Mesenteric fat pad (tissue), 1 donor: ENCODE data around the gene FILIP1. TPM values are rescaled to one million over a fixed set of nuclear protein-coding genes. Genes with fewer than 3 reads are reported as not detected.

Experiments
- DNase-seq: peaks from one replicate; pipeline ENCODE4 v3.0.0-alpha.2; 2020; ENCODE audit warnings: low spot score
- microRNA-seq: library from miRNA; unstranded; fragments of <30 nt; microRNA quantifications from one replicate; pipeline ENCODE4 v1.2.0, GENCODE V29; 2020; ENCODE audit warnings: borderline number of aligned reads
- total RNA-seq: library from RNA; stranded (reverse); fragmentation: NEBNext Ultra II Directional; extraction: Animal tissue kit (Norgen Biotek cat#: 25700); gene quantifications from one replicate; pipeline ENCODE4 v1.2.1, GENCODE V29; 2021
- donor health status: DM: yes; HTN: yes; CAD: no.

FILIP1 gene
- total RNA-seq, 1 donor from 2014 or later, result 8.1 TPM

- DNase-seq, result no peak
Measured at GRCh38 chr6:75273009-75273408, 220.6 kb downstream of the FILIP1 start.

GRCh38 chr6:75272145-75272840, 221.3 kb downstream of the FILIP1 start:
- no peak for DNase-seq

- DNase-seq, result no peak
Measured at GRCh38 chr6:75268988-75269354, 224.6 kb downstream of the FILIP1 start.

GRCh38 chr6:75268121-75268987, 225.2 kb downstream of the FILIP1 start:
- no peak for DNase-seq

- DNase-seq, result no peak
Measured at GRCh38 chr6:75267461-75267860, 226.1 kb downstream of the FILIP1 start.

GRCh38 chr6:75266716-75267291, 226.8 kb downstream of the FILIP1 start:
- no peak for DNase-seq

GRCh38 chr6:75263401-75263750, 230.2 kb downstream of the FILIP1 start:
- no peak for DNase-seq

GRCh38 chr6:75262716-75263400, 230.7 kb downstream of the FILIP1 start:
- DNase-seq, result no peak

- no peak for DNase-seq
Measured at GRCh38 chr6:75261299-75261698, 232.3 kb downstream of the FILIP1 start.

GRCh38 chr6:75257343-75258087, 236.1 kb downstream of the FILIP1 start:
- no peak for DNase-seq

- DNase-seq, result no peak
Measured at GRCh38 chr6:75250552-75250951, 243.0 kb downstream of the FILIP1 start.

- DNase-seq, result no peak
Measured at GRCh38 chr6:75249837-75250236, 243.8 kb downstream of the FILIP1 start.

- DNase-seq, result no peak
Measured at GRCh38 chr6:75246386-75246785, 247.2 kb downstream of the FILIP1 start.

- no peak for DNase-seq
Measured at GRCh38 chr6:75244063-75244584, 249.5 kb downstream of the FILIP1 start.

- peak; percentile 93 for DNase-seq
Measured at GRCh38 chr6:75243333-75244062, 250.1 kb downstream of the FILIP1 start, which contains the start of gene COX7A2. Gene COX7A2, minus strand, starts transcription at chr6:75243801. Its CDS starts 67 bp downstream, at chr6:75243734.

Small RNA genes lying within 50 kb of the gene (microRNA-seq; reads per million reads assigned to microRNA genes)
- gene MIR4463, result not detected

Other genes starting within 250 kb of the FILIP1 start
- 336 TPM for gene COX7A2, start 250.0 kb downstream of the FILIP1 start, total RNA-seq
- gene TMEM30A, start 209.0 kb downstream of the FILIP1 start, total RNA-seq, result 109 TPM
- gene SENP6, start 108.1 kb upstream of the FILIP1 start, total RNA-seq, result 93.8 TPM